GM18867 (cell line): ENCODE measurements around the gene DDX3X.
"Not testable (repeated sequence)": the region's sequence is repeated elsewhere in the genome, so short reads cannot be mapped to it uniquely, and the experiment has no call there.

ENCODE experiments used
- ATAC-seq: cut with Tn5 transposase; IDR thresholded peaks from one replicate; pipeline ENCODE4 v1.9.1; 2021; ENCODE audit warnings: mild to moderate bottlenecking, moderate library complexity; ENCODE audit not compliant: unreplicated experiment

The DDX3X gene

DNA sequence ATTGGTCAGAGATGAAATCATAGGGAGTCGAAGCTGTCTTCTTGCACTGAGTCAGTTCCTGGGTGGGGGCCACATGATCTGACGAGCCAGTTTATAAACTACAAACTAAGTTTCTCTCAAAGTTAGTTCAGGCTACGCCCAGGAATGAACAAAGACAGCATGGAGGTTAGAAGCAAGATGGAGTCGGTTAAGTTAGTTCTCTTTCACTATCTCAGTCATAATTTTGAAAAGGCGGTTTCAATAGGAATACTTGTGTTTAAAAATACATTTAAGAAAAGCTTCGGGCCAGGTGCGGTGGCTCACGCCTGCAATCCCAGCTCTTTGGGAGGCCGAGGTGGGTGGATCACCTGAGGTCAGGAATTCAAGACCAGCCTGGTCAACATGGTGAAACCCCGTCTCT lies 77.3 kb downstream of the DDX3X start:
- ATAC-seq, result not testable (repeated sequence)

- ATAC-seq, result no peak
Observed at GRCh38 chrX:41412261-41413081, 78.5 kb downstream of the DDX3X start.
